Lower lobe of right lung (tissue), 2 donors: ENCODE data around the gene NEK1. TPM values are rescaled to one million over a fixed set of nuclear protein-coding genes. Genes with fewer than 3 reads are reported as not detected.
"Not testable (repeated sequence)": the region's sequence is repeated elsewhere in the genome, so short reads cannot be mapped to it uniquely, and the experiment has no call there.

Experiments used
- ATAC-seq, 2 donors: fragments of 200-7000 bp; cut with Tn5 transposase; one replicate each; pipeline ENCODE4 v1.9.1; 2020 to 2022; ENCODE audit warnings: mild to moderate bottlenecking in 2 of 2, moderate library complexity in 2 of 2
- DNase-seq: peaks from one replicate; pipeline ENCODE4 v3.0.0-alpha.2; 2020
- H3K27ac ChIP-seq: fragments of 200-600 bp; one replicate; pipeline ENCODE4 v1.8.0; 2022
- H3K27me3 ChIP-seq: fragments of 200-600 bp; one replicate; pipeline ENCODE4 v1.8.0; 2022; ENCODE audit warnings: low read depth
- H3K36me3 ChIP-seq: fragments of 200-600 bp; one replicate; pipeline ENCODE4 v1.8.0; 2022; ENCODE audit warnings: mild to moderate bottlenecking
- H3K4me1 ChIP-seq: fragments of 200-600 bp; one replicate; pipeline ENCODE4 v1.8.0; 2022
- H3K4me3 ChIP-seq: fragments of 200-600 bp; one replicate; pipeline ENCODE4 v1.8.0; 2022; ENCODE audit warnings: mild to moderate bottlenecking
- H3K9me3 ChIP-seq: fragments of 200-600 bp; one replicate; pipeline ENCODE4 v1.8.0; 2022
- intact Hi-C: fragments of 100-400 bp; cut with DNase I; formaldehyde crosslinking; loops from one replicate; pipeline ENCODE4 v1.11.0; 2022
- total RNA-seq: library from RNA; stranded (reverse); fragmentation: NEBNext Ultra II Directional; extraction: Animal tissue kit (Norgen Biotek cat#: 25700); gene quantifications from one replicate; pipeline ENCODE4 v1.2.1, GENCODE V29; 2021
- TF ChIP-seq, protein P1 (sequence below): fragments of 200-600 bp; IDR thresholded peaks from one replicate; pipeline ENCODE4 v1.8.0; 2022; ENCODE audit warnings: antibody characterized with exemption, mild to moderate bottlenecking
- donor health status: DM: no; HTN: yes; CAD: no; lungs with severe emphysema.

Gene NEK1
- total RNA-seq, 1 donor from 2014 or later, result 12.1 TPM

DNA sequence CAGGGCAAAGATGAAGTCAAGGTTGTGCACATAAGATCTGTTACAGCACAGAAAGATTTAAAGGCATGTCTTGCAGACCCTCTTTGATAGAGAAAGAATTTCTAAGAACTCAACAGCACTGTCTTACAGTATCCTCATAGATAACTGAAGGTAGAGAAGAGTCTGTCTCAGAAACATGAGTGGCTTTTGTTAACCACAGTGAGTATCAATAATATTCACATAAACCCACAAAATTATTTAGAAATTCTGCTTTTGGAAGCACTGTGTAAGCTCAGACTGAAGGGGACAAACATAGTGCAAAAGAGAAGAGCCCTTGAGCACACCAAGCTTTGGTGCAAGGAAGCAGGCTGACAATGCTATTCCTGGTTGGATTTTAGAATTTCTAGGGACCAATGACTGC lies 175.6 kb downstream of the NEK1 start:
- Histone ChIP-seq H3K9me3 (no peaks in the 10 kb centered on the region), H3K4me1 (peaks cover 7% of the 10 kb centered on the region), H3K27ac (no peak overlapping the region), H3K27me3 (no peaks in the 10 kb centered on the region), H3K4me3 (no peak overlapping the region), H3K36me3 (no peaks in the 10 kb centered on the region)
- TF ChIP-seq, protein P1, sequence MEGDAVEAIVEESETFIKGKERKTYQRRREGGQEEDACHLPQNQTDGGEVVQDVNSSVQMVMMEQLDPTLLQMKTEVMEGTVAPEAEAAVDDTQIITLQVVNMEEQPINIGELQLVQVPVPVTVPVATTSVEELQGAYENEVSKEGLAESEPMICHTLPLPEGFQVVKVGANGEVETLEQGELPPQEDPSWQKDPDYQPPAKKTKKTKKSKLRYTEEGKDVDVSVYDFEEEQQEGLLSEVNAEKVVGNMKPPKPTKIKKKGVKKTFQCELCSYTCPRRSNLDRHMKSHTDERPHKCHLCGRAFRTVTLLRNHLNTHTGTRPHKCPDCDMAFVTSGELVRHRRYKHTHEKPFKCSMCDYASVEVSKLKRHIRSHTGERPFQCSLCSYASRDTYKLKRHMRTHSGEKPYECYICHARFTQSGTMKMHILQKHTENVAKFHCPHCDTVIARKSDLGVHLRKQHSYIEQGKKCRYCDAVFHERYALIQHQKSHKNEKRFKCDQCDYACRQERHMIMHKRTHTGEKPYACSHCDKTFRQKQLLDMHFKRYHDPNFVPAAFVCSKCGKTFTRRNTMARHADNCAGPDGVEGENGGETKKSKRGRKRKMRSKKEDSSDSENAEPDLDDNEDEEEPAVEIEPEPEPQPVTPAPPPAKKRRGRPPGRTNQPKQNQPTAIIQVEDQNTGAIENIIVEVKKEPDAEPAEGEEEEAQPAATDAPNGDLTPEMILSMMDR, result no peak
- intact Hi-C loops, result no loop called here
- ATAC-seq, result no peak
- no peak for DNase-seq

DNA sequence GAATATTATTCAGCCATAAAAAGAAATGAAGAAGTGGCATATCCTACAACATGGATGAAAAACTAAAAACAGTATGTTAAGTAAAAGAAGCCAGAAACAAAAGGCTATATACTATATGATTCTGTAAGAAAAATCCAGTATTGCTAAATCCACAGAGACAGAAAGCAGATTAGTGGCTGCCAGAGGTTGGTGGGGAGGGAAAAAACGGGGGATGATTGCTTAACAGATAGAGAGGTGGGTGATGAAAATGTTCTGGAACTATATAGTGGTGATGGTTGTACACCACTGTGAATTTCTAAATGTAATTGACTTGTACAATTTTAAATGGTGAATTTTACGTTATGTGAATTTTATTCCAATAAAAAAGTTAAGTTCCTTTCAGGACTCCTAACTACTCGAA lies 184.0 kb downstream of the NEK1 start:
- Histone ChIP-seq H3K9me3 (no peaks in the 10 kb centered on the region), H3K36me3 (peaks cover 13% of the 10 kb centered on the region), H3K27ac (no peak overlapping the region), H3K4me3 (no peak overlapping the region), H3K27me3 (no peaks in the 10 kb centered on the region), H3K4me1 (no peaks in the 10 kb centered on the region)
- intact Hi-C loops, result no loop called here
- ATAC-seq (no peak), DNase-seq (no peak)
- TF ChIP-seq, protein P1, result no peak

DNA sequence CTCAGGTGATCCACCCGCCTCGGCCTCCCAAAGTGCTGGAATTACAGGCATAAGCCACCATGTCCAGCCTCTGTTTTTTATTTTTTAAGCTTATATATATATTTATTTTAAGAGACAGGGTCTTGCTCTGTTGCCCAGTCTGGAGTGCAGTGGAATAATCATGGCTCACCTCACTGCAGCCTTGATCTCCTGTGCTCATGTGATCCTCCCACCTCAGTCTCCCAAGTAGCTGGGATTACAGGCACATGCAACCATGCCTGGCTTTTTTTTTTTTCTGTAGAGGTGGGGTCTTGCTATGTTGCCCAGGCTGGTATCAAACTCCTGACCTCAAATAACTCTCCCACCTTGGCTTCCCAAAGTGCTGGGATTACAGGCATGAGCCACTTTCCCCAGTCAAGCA lies 184.7 kb downstream of the NEK1 start:
- H3K4me3 ChIP-seq, H3K4me1 ChIP-seq, DNase-seq, ATAC-seq, intact Hi-C loops, H3K9me3 ChIP-seq, H3K27ac ChIP-seq, H3K27me3 ChIP-seq: not testable (repeated sequence)
- H3K36me3 ChIP-seq, result peaks cover 13% of the 10 kb centered on the region

DNA sequence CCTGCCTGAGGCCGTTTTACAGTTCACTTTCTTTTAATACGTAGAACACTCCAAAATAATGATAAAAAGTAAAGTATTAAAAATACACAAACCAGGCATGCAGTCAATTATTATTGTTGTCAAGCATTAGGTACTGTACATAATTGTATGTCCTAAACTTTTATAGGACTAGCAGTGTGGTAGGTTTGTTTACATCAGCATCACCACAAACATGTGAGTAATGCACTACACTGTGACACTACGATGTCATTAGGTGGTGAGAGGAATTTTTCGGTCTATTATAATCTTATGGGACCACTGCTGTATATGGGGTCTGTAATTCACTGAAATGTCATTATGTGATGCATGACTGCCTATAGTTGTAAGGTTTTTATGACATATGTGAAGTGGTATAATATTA lies 192.1 kb downstream of the NEK1 start:
- Histone ChIP-seq H3K36me3 (peaks cover 13% of the 10 kb centered on the region), H3K4me1 (no peaks in the 10 kb centered on the region), H3K27me3 (no peaks in the 10 kb centered on the region), H3K4me3 (no peak overlapping the region), H3K27ac (no peak overlapping the region), H3K9me3 (no peaks in the 10 kb centered on the region)
- DNase-seq, result no peak
- no peak for ATAC-seq
- TF ChIP-seq, protein P1, result no peak
- intact Hi-C loops, result no loop called here

DNA sequence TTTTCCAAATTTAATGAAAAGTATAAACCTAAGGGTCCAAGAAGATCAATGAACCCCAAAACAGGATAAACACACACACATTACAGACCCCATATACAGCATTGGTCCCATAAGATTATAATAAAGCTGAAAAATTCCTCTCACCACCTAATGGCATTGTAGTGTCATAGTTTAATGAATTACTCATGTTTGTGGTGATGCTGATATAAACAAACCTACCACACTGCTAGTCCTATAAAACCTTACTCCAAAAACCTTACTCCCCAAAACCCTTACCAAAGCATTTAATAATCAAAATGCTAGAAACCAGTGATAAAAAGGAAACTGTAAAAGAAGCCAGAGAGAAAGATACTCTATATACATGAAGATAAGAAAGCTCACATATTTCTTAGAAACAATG lies 193.5 kb downstream of the NEK1 start:
- no peak for DNase-seq

DNA sequence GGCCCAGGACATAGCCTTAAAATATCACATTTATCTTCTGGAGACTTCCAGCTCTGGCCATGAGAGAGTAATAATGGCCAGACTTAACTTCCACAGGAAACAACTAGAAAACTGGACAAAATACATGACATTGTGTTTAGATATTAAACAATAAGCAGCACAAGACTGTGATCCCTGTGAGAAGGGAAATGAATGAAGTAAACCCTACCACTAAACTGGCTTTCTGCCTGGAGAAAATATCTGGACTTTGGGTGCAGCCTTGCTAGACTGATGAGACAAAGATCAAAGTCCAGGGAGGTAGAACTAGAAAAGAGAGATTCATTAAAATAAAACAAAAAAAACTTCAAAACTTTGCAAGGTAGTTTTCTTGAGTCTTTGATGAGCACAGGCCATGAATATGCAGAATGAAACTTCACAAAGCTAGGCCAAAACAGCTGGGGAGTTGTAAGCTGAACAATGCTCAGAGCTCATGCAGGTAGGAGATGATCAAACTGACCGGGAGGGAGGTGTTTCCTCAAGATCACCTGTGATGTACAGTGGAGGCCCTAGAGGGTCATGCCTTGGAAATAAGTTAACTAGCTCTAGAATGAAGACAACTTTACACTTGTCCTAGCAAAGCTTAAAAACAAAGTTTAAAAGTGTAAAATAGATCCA lies 194.6 kb downstream of the NEK1 start:
- Histone ChIP-seq H3K4me3 (no peak overlapping the region), H3K36me3 (no peaks in the 10 kb centered on the region), H3K9me3 (no peaks in the 10 kb centered on the region), H3K27ac (no peak overlapping the region), H3K4me1 (no peaks in the 10 kb centered on the region), H3K27me3 (no peaks in the 10 kb centered on the region)
- ATAC-seq (no peak), DNase-seq (no peak)
- TF ChIP-seq, protein P1, result no peak
- intact Hi-C loops, result no loop called here

More for the DNA sequence above, 193.5 kb downstream of the NEK1 start:
- Histone ChIP-seq H3K4me3 (no peak overlapping the region), H3K27ac (no peak overlapping the region), H3K27me3 (no peaks in the 10 kb centered on the region), H3K36me3 (no peaks in the 10 kb centered on the region), H3K9me3 (no peaks in the 10 kb centered on the region), H3K4me1 (no peaks in the 10 kb centered on the region)
- TF ChIP-seq, protein P1, result no peak
- intact Hi-C loops, result no loop called here
- no peak for ATAC-seq
